GM12891 (cell line): ENCODE data around the gene ZNF213.

Experiments used
- POLR2A ChIP-seq: IDR thresholded peaks from 2 replicates; pipeline ENCODE4 v1.6.1; 2011; ENCODE audit warnings: low read depth, low read length, control low read depth
- POLR2AphosphoS5 ChIP-seq: IDR thresholded peaks from 2 replicates; pipeline ENCODE4 v1.6.1; 2011; ENCODE audit warnings: low read depth, low read length, control low read depth

DNA sequence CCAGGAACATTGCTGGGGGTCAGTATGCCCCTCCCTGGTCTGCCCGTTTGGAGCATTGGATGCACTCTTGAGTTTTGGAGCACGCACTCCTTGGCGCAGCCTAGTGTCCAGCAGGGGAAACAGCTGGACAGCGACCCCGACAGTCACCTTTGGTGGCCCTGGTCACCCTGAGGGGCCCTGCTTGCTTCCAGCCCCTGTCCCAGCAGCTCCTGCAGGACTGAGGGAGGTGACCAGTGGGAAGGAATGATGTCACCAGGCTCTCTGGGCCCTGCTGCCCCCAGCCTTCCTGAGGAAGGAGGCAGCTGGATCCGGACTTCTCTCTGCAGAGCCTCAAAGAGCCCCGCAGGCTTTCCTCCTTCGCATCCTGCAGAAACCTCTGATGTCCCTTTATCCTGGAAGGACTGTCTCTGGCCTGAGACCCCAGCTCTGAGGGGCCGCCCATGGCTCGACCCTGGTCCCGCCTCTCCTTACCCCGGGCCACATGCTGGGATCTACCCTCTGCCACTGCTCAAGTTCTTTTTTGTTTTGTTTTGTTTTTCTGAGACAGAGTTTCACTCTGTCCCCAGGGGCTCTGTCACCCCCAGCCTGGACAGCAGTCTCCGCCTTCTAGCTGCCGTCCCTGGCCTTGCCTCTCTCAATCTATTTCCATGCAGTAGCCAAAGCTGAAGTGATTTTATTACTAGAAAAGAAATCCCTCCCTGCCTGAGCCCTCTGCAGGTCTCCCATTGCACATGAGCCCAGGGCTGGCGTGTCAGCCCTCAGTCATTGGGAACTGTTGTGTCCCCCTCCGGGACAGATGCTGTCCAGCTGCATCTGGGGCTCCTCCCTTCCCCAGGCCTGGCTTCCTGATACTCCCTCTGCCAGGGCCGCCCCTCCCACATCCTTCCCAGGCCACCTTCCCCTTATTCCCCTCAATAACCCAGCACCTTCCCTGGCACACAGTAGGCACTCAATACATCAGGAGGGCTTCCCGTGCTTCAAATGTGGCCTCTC, 47.3 kb upstream of the ZNF213 start:
- TF ChIP-seq POLR2A (no peak), POLR2AphosphoS5 (no peak)
